H1 (cell line): Measurements from ENCODE around the gene FRAT2. TPM values are rescaled to one million over a fixed set of nuclear protein-coding genes. Genes with fewer than 3 reads are reported as not detected.

Source experiments
- ASH2L ChIP-seq: fragments of 200-600, 300-600 bp; sonication (generic); IDR thresholded peaks from one replicate; pipeline ENCODE4 v1.7.1; 2017; ENCODE audit warnings: low read length
- CTBP2 ChIP-seq: IDR thresholded peaks from 2 replicates; pipeline ENCODE4 v1.7.0; 2011; ENCODE audit warnings: borderline replicate concordance, mild to moderate bottlenecking, moderate library complexity, mixed read lengths, low read length; ENCODE audit not compliant: insufficient read depth, insufficient read length
- EP300 ChIP-seq, 2 experiments: IDR thresholded peaks; 1 replicate in 1 of 2; 2 replicates in 1 of 2; pipeline ENCODE4 v1.6.1; 2011 to 2012; ENCODE audit warnings: low read depth in 2 of 2, low read length in 2 of 2, mild to moderate bottlenecking in 2 of 2, borderline replicate concordance in 1 of 2, inconsistent platforms in 1 of 2, moderate library complexity in 1 of 2
- EZH2 ChIP-seq: fragments of 200-600 bp; sonication (generic); IDR thresholded peaks from 2 replicates; pipeline ENCODE4 v1.7.1; 2012; ENCODE audit warnings: low read depth, mild to moderate bottlenecking, moderate library complexity, low read length, inconsistent platforms; ENCODE audit not compliant: severe bottlenecking
- GTF2F1 ChIP-seq: IDR thresholded peaks from 2 replicates; pipeline ENCODE4 v1.6.1; 2012; ENCODE audit warnings: low read depth, low read length, improper control_type of control experiment, borderline replicate concordance
- HDAC2 ChIP-seq, 2 experiments: fragments of 300-600 bp in 1 of 2; sonication (generic) in 1 of 2; IDR thresholded peaks; 2 replicates each; pipeline ENCODE4 v1.6.1; 2011 to 2012; ENCODE audit warnings: low read depth in 2 of 2, low read length in 2 of 2, mild to moderate bottlenecking in 2 of 2, moderate library complexity in 2 of 2, borderline replicate concordance in 1 of 2, inconsistent platforms in 1 of 2
- NRF1 ChIP-seq: IDR thresholded peaks from 2 replicates; pipeline ENCODE4 v1.6.1; 2011; ENCODE audit warnings: mild to moderate bottlenecking, low read depth, low read length, improper control_type of control experiment
- POLR2AphosphoS5 ChIP-seq: IDR thresholded peaks from 2 replicates; pipeline ENCODE4 v1.6.1; 2011; ENCODE audit warnings: low read depth, low read length
- RAD21 ChIP-seq, 2 experiments: IDR thresholded peaks in 1 of 2; conservative IDR thresholded peaks in 1 of 2; 2 replicates each; pipeline ENCODE4 v1.6.1; 2011; ENCODE audit warnings: low read depth in 2 of 2, low read length in 2 of 2, improper control_type of control experiment in 1 of 2, inconsistent platforms in 1 of 2, mild to moderate bottlenecking in 1 of 2, moderate library complexity in 1 of 2
- SUZ12 ChIP-seq: fragments of 200-600 bp; sonication (generic); IDR thresholded peaks from 2 replicates; pipeline ENCODE4 v1.6.1; 2012; ENCODE audit warnings: mild to moderate bottlenecking, inconsistent platforms, low read length, moderate library complexity, mixed read lengths
- TAF1 ChIP-seq: IDR thresholded peaks from 2 replicates; pipeline ENCODE4 v1.6.1; 2011; ENCODE audit warnings: mild to moderate bottlenecking, low read depth, low read length
- TBP ChIP-seq: IDR thresholded peaks from 2 replicates; pipeline ENCODE4 v1.6.1; 2011; ENCODE audit warnings: low read depth, low read length, improper control_type of control experiment
- USF2 ChIP-seq: IDR thresholded peaks from 2 replicates; pipeline ENCODE4 v1.6.1; 2011; ENCODE audit warnings: low read length, improper control_type of control experiment
- polyA plus RNA-seq, 7 experiments: library from polyadenylated mRNA; depleted of rRNA in 3 of 7; stranded (reverse) in 5 of 7; unstranded in 2 of 7; fragments of >200 nt in 5 of 7; fragments of 200-250 nt in 2 of 7; gene quantifications; 1 replicate in 5 of 7; 2 replicates in 1 of 7; 4 replicates in 1 of 7; pipeline versions ENCODE4 v1.2.1 to v1.2.3, GENCODE V29; 2011 to 2013; ENCODE audit warnings: missing spikeins in 2 of 7, mixed read lengths in 2 of 7
- total RNA-seq: library from RNA; stranded (reverse); fragmentation: NEBNext Ultra II Directional; extraction: Animal tissue kit (Norgen Biotek cat#: 25700); gene quantifications from 2 replicates; pipeline ENCODE4 v1.2.1, GENCODE V29; 2021
- TF ChIP-seq, protein P1 (sequence below): IDR thresholded peaks from 2 replicates; pipeline ENCODE4 v1.6.1; 2012; ENCODE audit warnings: inconsistent platforms
- TF ChIP-seq, protein P2 (sequence below): IDR thresholded peaks from 2 replicates; pipeline ENCODE4 v1.6.1; 2012; ENCODE audit warnings: low read length, inconsistent platforms
- TF ChIP-seq, protein P3 (sequence below): IDR thresholded peaks from 2 replicates; pipeline ENCODE4 v1.6.1; 2012; ENCODE audit warnings: inconsistent platforms

The FRAT2 gene
- total and polyA plus RNA-seq, 2 of the 8 experiments (the other 6 are each of a cell fraction or from before 2014, with no cell fraction given): 47.4 to 83.0 TPM

DNA sequence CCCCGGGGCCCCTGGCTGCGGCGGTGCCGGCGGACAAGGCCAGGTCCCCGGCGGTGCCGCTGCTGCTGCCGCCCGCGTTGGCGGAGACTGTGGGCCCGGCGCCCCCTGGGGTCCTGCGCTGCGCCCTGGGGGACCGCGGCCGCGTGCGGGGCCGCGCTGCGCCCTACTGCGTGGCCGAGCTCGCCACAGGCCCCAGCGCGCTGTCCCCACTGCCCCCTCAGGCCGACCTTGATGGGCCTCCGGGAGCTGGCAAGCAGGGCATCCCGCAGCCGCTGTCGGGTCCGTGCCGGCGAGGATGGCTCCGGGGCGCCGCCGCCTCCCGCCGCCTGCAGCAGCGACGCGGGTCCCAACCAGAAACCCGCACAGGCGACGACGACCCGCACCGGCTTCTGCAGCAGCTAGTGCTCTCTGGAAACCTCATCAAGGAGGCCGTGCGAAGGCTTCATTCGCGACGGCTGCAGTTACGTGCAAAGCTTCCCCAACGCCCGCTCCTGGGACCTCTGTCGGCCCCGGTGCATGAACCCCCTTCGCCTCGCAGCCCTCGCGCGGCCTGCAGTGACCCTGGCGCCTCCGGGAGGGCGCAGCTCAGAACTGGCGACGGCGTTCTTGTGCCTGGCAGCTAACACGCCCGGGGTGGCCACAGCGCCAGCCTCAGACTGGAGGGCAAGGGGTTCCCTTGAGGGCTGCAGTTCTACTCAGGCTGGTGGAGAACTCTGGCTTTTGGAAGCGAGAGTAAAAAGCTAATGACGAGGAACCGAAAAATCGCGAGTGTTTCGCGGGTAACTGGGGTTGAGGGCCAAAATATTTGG, 14.7 kb downstream of the FRAT2 start (continued):
- TF ChIP-seq, protein P1, sequence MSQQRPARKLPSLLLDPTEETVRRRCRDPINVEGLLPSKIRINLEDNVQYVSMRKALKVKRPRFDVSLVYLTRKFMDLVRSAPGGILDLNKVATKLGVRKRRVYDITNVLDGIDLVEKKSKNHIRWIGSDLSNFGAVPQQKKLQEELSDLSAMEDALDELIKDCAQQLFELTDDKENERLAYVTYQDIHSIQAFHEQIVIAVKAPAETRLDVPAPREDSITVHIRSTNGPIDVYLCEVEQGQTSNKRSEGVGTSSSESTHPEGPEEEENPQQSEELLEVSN: peak; percentile 49; the same call in 1 of the 2 replicates
- TF ChIP-seq EZH2 (peak; percentile 54), POLR2AphosphoS5 (no peak), EP300 (IDR thresholded peaks at IDR 0.05; ENCODE audit: borderline replicate concordance in 1 of 2, low read depth in 2 of 2, low read length in 2 of 2) (no peak), GTF2F1 (no peak), USF2 (no peak), SUZ12 (peak; percentile 4; the same call in 1 of the 2 replicates), ASH2L (peak; percentile 28), TAF1 (peak; percentile 50; the same call in 1 of the 2 replicates), TBP (0 out of 2 replicates have a peak, but pooled peaks have one; percentile 29), RAD21 (IDR thresholded peaks at IDR 0.05 in 1 of 2, conservative IDR thresholded peaks at IDR 0.05 in 1 of 2; ENCODE audit: low read depth in 2 of 2, low read length in 2 of 2) (peak in 1 of 2 experiments; percentile 33; a peak in 3 of 4 replicates), HDAC2 (IDR thresholded peaks at IDR 0.05; ENCODE audit: borderline replicate concordance in 1 of 2, low read depth in 2 of 2, low read length in 2 of 2) (no peak; a peak in 1 of 4 replicates), NRF1 (no peak), CTBP2 (peak; percentile 9)
- TF ChIP-seq, protein P2, sequence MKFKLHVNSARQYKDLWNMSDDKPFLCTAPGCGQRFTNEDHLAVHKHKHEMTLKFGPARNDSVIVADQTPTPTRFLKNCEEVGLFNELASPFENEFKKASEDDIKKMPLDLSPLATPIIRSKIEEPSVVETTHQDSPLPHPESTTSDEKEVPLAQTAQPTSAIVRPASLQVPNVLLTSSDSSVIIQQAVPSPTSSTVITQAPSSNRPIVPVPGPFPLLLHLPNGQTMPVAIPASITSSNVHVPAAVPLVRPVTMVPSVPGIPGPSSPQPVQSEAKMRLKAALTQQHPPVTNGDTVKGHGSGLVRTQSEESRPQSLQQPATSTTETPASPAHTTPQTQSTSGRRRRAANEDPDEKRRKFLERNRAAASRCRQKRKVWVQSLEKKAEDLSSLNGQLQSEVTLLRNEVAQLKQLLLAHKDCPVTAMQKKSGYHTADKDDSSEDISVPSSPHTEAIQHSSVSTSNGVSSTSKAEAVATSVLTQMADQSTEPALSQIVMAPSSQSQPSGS: no peak
- TF ChIP-seq, protein P3, sequence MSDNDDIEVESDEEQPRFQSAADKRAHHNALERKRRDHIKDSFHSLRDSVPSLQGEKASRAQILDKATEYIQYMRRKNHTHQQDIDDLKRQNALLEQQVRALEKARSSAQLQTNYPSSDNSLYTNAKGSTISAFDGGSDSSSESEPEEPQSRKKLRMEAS: 0 out of 2 replicates have a peak, but pooled peaks have one; percentile 31
